Measurements from ENCODE around the gene MXRA7.

DNA sequence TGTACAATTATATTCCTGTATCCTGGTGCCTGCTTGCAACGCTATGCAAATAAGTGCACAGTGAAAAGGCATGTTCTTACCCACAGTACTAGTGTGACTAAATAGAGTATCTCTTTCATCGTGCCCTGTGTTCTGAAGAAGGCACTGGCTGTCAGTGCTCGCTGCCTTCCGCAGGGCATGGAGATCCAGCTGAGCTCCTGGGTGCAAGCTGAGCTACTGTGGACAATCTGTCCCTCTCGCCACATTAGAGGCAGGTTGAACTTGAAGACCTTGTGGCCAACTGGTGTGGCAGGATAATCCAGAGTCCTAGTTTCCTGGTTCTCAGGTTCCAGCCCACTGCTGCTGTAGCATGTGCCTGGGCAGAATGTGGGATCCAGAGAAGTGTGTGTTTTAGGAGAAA lies 65.3 kb downstream of the MXRA7 start:
- TF ChIP-seq, protein P1, sequence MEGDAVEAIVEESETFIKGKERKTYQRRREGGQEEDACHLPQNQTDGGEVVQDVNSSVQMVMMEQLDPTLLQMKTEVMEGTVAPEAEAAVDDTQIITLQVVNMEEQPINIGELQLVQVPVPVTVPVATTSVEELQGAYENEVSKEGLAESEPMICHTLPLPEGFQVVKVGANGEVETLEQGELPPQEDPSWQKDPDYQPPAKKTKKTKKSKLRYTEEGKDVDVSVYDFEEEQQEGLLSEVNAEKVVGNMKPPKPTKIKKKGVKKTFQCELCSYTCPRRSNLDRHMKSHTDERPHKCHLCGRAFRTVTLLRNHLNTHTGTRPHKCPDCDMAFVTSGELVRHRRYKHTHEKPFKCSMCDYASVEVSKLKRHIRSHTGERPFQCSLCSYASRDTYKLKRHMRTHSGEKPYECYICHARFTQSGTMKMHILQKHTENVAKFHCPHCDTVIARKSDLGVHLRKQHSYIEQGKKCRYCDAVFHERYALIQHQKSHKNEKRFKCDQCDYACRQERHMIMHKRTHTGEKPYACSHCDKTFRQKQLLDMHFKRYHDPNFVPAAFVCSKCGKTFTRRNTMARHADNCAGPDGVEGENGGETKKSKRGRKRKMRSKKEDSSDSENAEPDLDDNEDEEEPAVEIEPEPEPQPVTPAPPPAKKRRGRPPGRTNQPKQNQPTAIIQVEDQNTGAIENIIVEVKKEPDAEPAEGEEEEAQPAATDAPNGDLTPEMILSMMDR (conservative IDR thresholded peaks at IDR 0.05; ENCODE audit: low read length) = no peak
- TF ChIP-seq EZH2phosphoT487 (IDR thresholded peaks at IDR 0.05; ENCODE audit: borderline replicate concordance) = no peak
